Measurements from ENCODE around the gene LIMS4. TPM values are rescaled to one million over a fixed set of nuclear protein-coding genes. Genes with fewer than 3 reads are reported as not detected.
"Not testable (repeated sequence)": the region's sequence is repeated elsewhere in the genome, so short reads cannot be mapped to it uniquely, and the experiment has no call there.

Gene LIMS4
- total RNA-seq, 4 donors from 2014 or later, result 2.0 to 20.2 (median 3.8) TPM

DNA sequence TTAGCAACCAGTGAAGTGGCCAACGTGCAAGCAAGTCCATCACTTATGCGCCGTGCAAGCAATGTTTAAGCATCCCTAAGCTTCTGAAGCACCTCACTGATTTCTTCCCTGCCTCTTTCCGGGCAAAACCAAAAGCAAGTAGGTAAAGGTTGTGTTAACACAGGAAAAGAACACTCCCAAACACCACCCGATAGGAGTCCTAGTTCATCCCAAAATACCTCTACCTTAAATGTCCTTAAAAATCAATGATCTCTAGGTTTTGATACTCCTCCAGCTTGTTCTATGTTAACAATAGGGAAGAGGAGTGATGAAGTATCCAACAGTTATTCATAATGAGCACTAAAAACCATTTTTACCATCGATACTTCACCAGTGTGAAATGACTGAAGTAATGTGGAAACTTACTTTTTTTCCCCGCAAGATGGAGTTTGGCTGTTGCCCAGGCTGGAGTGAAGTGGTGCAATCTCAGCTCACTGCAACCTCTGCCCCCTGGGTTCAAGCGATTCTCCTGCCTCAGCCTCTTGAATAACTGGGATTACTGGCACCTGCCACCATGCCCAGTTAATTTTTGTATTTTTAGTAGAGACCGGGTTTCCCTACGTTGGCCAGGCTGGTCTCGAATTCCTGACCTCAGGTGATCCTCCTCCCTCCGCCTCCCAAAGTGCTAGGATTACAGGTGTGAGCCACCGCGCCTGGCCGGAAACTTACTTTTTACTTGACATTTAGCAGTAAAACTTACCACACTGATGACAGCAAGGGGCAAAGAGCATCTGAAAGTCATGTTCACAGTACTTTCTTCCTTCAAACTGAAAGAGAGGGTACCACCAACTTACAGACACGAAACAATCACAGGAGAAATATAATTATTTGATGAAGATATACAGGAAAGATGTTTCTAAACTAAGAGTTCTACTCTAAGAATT, 16.1 kb downstream of the LIMS4 start:
- ATAC-seq (ENCODE audit: low FRiP score); DNase-seq (ENCODE audit: low spot score): not testable (repeated sequence)

DNA sequence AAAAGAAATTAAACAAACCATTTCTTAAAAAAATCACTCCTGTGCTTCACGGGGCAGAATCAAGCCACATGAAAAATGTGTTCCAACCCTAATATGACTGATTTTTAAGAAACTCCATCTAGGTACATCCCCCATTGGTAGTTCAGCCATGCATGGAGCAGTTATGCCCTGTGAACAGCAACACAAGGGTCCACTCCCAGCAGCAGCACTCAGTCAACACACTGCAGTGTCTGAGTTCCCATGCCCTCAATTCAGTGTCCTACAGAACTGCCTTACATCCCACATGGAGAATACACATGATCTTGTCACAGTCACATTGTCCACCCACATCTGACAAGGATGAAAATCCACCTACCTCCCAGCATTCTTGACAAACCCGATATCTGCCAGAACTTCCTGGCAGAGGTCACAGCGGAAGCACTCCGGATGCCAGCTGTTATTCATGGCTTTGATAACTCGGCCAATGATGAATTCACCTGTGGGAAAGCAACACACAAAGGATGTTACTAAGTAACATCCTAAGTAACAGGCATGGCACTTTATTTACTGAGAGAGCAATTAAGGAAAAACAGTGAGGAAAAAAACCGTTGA, 17.4 kb downstream of the LIMS4 start:
- not testable (repeated sequence) for ATAC-seq (ENCODE audit: low FRiP score); DNase-seq (ENCODE audit: low spot score)

DNA sequence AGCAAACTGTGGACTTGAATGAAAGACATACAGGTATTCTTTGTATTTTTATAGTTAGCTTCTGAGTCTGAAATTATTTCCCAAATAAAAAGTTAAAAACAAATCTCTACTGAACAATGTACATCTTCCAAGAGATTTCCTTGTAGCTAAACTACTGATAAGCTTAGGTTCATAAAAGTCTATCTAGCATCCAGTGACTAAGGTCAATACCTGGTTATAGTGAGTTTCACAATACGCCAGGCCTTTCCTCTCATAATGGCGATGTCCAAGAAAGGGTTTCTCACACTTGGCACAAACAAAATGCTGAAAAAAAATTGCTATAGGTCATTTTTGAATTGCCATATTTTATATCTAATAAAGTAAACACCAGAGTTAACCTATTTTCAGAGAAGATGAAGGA, 21.7 kb downstream of the LIMS4 start:
- not testable (repeated sequence) for ATAC-seq (ENCODE audit: low FRiP score); DNase-seq (ENCODE audit: low spot score)

GRCh38 chr2:110449127-110449947, 23.3 kb downstream of the LIMS4 start:
- DNase-seq (ENCODE audit: low spot score), result not testable (repeated sequence)
- peak; percentile 89 for ATAC-seq (ENCODE audit: low FRiP score)

GRCh38 chr2:110446644-110447043, 26.0 kb downstream of the LIMS4 start:
- ATAC-seq (ENCODE audit: low FRiP score); DNase-seq (ENCODE audit: low spot score): not testable (repeated sequence)

GRCh38 chr2:110443305-110444005, 29.2 kb downstream of the LIMS4 start:
- DNase-seq (ENCODE audit: low spot score); ATAC-seq (ENCODE audit: low FRiP score): not testable (repeated sequence)

DNA sequence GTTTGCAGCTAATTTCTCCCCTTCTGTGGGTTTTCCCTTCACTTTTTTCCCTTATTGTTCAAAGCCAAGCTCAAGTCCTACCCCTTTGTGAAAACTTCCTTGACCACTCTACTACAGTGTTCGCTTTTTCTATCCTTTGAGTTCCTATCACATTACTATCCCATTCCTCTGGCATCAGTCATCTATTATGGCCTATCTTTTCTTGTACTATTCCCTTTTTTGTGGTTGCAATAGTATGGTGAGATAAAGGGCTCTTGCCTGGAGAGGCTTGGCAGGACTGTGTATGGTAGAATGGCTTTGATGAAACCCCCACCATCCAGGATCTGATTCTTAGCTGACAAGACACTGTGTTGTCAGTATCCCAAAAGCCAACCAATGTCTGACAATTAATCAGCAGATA, 30.7 kb downstream of the LIMS4 start:
- ATAC-seq (ENCODE audit: low FRiP score), result peak; percentile 32
- DNase-seq (ENCODE audit: low spot score), result not testable (repeated sequence)

GRCh38 chr2:110434565-110434964, 38.1 kb downstream of the LIMS4 start:
- DNase-seq (ENCODE audit: low spot score); ATAC-seq (ENCODE audit: low FRiP score): not testable (repeated sequence)

DNA sequence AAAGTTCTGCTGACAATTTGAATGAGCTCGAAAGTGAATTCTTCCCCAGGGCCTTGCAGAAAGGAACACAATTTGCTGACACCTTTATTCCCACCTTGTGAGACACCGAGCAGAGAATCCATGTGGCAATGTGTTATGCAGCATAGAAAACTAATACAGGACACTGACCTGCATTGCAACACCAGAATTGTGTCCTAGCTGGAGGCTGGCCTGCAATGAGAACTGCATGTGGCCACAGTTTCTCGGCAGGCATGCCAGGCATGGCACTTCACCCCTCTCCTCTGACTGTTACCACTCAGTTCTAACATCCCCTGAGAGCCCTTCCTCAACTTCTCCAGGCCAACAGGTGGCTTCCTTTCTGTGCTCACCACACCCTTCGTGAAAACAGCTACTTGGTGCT, 46.9 kb downstream of the LIMS4 start:
- not testable (repeated sequence) for ATAC-seq (ENCODE audit: low FRiP score); DNase-seq (ENCODE audit: low spot score)

DNA sequence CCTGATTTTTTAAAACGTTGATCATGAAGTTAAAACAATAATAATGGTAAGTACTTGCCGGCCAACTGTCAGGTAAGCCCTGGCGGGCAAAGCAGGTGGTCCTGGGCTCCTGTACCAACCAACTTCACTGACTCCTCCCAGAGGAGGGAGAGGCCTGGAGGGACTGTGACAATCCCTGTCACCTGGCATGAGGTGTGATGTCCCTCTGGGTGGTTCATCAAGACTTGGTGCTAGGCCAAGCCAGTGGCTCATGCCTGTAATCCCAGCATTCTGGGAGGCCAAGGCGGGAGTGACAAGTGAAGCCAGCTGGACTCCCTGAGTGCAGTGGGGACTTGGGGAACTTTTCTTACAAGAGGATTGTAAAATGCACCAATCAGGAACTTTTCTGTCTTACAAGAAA, 48.2 kb downstream of the LIMS4 start:
- not testable (repeated sequence) for DNase-seq (ENCODE audit: low spot score); ATAC-seq (ENCODE audit: low FRiP score)

DNA sequence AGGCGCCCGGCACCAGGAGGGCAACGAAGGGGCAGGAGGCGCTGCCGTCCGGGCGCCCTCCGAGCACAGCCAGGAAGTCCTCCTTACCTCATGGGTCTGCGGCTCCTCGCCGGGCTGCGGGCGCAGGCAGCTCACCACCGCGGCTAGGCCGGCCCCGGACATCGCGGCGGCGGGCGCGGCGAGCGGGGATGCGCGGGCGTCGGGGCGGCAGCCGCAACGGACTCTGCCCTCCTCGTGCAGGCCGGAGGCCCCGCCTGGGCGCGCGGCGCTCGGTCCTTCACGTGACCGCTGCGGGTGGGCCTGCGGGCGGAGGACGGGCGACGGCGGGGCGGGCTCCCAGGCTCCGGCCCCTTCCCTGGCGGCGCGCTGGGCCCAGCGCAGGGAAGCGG, 49.0 kb downstream of the LIMS4 start:
- peak; percentile 70 for ATAC-seq (ENCODE audit: low FRiP score)
- not testable (repeated sequence) for DNase-seq (ENCODE audit: low spot score)

GRCh38 chr2:110422852-110423573, 49.6 kb downstream of the LIMS4 start:
- not testable (repeated sequence) for DNase-seq (ENCODE audit: low spot score)
- peak; percentile 51 for ATAC-seq (ENCODE audit: low FRiP score)

GRCh38 chr2:110420641-110421354, 51.8 kb downstream of the LIMS4 start:
- DNase-seq (ENCODE audit: low spot score); ATAC-seq (ENCODE audit: low FRiP score): not testable (repeated sequence)

- not testable (repeated sequence) for ATAC-seq (ENCODE audit: low FRiP score); DNase-seq (ENCODE audit: low spot score)
Observed at GRCh38 chr2:110407142-110407541, 65.5 kb downstream of the LIMS4 start.

DNA sequence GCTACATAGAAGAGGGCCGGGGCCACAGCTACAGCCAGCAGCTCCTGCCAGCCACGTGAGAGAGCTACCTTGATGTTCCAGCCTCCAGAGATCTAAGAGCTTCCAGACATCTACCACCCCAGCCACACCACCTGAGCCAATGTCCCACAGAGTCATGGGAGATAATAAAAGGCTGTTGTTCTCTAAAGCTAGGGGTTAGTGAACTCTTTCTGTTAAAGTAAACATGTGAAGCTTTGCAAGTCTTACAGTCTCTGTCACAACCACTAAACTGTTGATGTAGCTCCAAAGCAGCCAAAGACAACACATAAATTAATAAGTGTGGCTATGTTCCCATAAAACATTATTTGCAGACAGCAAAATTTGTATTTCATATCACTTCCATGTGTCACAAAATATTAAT, 67.6 kb downstream of the LIMS4 start:
- not testable (repeated sequence) for ATAC-seq (ENCODE audit: low FRiP score)

GRCh38 chr2:110404246-110404645, 68.4 kb downstream of the LIMS4 start:
- DNase-seq (ENCODE audit: low spot score); ATAC-seq (ENCODE audit: low FRiP score): not testable (repeated sequence)

More for the DNA sequence above, 67.6 kb downstream of the LIMS4 start:
- DNase-seq (ENCODE audit: low spot score), result not testable (repeated sequence)

- ATAC-seq (ENCODE audit: low FRiP score), result peak; percentile 83
- DNase-seq (ENCODE audit: low spot score), result not testable (repeated sequence)
Observed at GRCh38 chr2:110401001-110401618, 71.5 kb downstream of the LIMS4 start.

Data from omental fat pad (tissue), 4 donors.